HG02759 (cell line): Measurements from ENCODE around the gene IQSEC1.
A peak's percentile ranks its signal among the peaks of the same experiment; 100 is the strongest.

Experiments
- ATAC-seq: cut with Tn5 transposase; IDR thresholded peaks from one replicate; pipeline ENCODE4 v1.9.1; 2021; ENCODE audit warnings: mild to moderate bottlenecking, moderate library complexity; ENCODE audit not compliant: unreplicated experiment

IQSEC1 gene

GRCh38 chr3:12961007-12961696 is 112.1 kb downstream of the IQSEC1 start:
- ATAC-seq = no peak

- ATAC-seq = no peak
These were observed 112.7 kb downstream of the IQSEC1 start for GRCh38 chr3:12960497-12960896.

GRCh38 chr3:12959838-12960378 is 113.3 kb downstream of the IQSEC1 start:
- ATAC-seq = no peak

- no peak for ATAC-seq
These were observed 113.8 kb downstream of the IQSEC1 start for GRCh38 chr3:12959410-12959809.

- ATAC-seq = no peak
These were observed 115.1 kb downstream of the IQSEC1 start for GRCh38 chr3:12957824-12958792.

GRCh38 chr3:12957339-12957738 is 115.9 kb downstream of the IQSEC1 start:
- ATAC-seq = no peak

GRCh38 chr3:12956316-12956660 is 116.9 kb downstream of the IQSEC1 start:
- ATAC-seq = no peak

GRCh38 chr3:12955651-12956315 is 117.4 kb downstream of the IQSEC1 start:
- ATAC-seq = no peak

- peak; percentile 68 for ATAC-seq
These were observed 118.2 kb downstream of the IQSEC1 start for GRCh38 chr3:12954891-12955650.

- no peak for ATAC-seq
These were observed 119.0 kb downstream of the IQSEC1 start for GRCh38 chr3:12954180-12954579.

GRCh38 chr3:12953201-12953995 is 119.8 kb downstream of the IQSEC1 start:
- no peak for ATAC-seq

- ATAC-seq = no peak
These were observed 120.7 kb downstream of the IQSEC1 start for GRCh38 chr3:12952343-12953200.

GRCh38 chr3:12948891-12949711 is 124.1 kb downstream of the IQSEC1 start:
- ATAC-seq = peak; percentile 70

- ATAC-seq = no peak
These were observed 124.9 kb downstream of the IQSEC1 start for GRCh38 chr3:12948371-12948770.

GRCh38 chr3:12947504-12948369 is 125.5 kb downstream of the IQSEC1 start:
- no peak for ATAC-seq

GRCh38 chr3:12946649-12947316 is 126.4 kb downstream of the IQSEC1 start:
- ATAC-seq = no peak
